Measurements from ENCODE around the gene PDE4B. TPM values are rescaled to one million over a fixed set of nuclear protein-coding genes. Genes with fewer than 3 reads are reported as not detected.

The PDE4B gene
- total and polyA plus RNA-seq, 12 donors = 1.2 to 14.9 (median 3.9) TPM

- Histone ChIP-seq H3K27ac (peak overlapping the region in 1 of 5 donors; percentile 22), H3K4me3 (peak overlapping the region in 2 of 4 donors; percentile 9 to 47), H3K36me3 (replicated peaks in 1 of 2) (no peaks in the 10 kb centered on the region), H3K4me1 (replicated peaks in 1 of 2) (no peaks in the 10 kb centered on the region), H3K9me3 (replicated peaks in 1 of 3) (peaks cover 0 to 11% (median 5%) of the 10 kb centered on the region in 3 donors), H3K27me3 (peaks cover 21% of the 10 kb centered on the region)
- no peak for DNase-seq
- intact Hi-C loops (cut with DNase I) = no loop called here
- 5 to 10% (median 5%) methylated on average over 28 to 35 of the region's 35 CpGs for WGBS, 4 donors
- TF ChIP-seq POLR2A (IDR thresholded peaks at IDR 0.05) = no peak
- no peak for TF ChIP-seq CTCF (IDR thresholded peaks at IDR 0.05)
These were observed 660 bp upstream of the PDE4B start for GRCh38 chr1:65791801-65792668.

- no peak for TF ChIP-seq POLR2A (IDR thresholded peaks at IDR 0.05)
- no peak for TF ChIP-seq CTCF (IDR thresholded peaks at IDR 0.05)
- Histone ChIP-seq H3K36me3 (replicated peaks in 1 of 2) (no peaks in the 10 kb centered on the region), H3K9me3 (replicated peaks in 1 of 3) (peaks cover 0 to 6% (median 5%) of the 10 kb centered on the region in 3 donors), H3K27me3 (peaks cover 24% of the 10 kb centered on the region), H3K4me1 (replicated peaks in 1 of 2) (no peaks in the 10 kb centered on the region), H3K27ac (no peak overlapping the region), H3K4me3 (peak overlapping the region in 2 of 4 donors; percentile 9 to 47)
- intact Hi-C loops (cut with DNase I) = no loop called here
- WGBS, 4 donors = 3 to 4% (median 4%) methylated on average over 19 to 20 of the region's 20 CpGs
- DNase-seq = no peak
These were observed 651 bp downstream of the PDE4B start for GRCh38 chr1:65793359-65793732.

- peaks cover 24% of the 10 kb centered on the region for H3K27me3 ChIP-seq
- no peaks in the 10 kb centered on the region for H3K4me1 ChIP-seq (replicated peaks in 1 of 2)
- no peaks in the 10 kb centered on the region for H3K36me3 ChIP-seq (replicated peaks in 1 of 2)
- WGBS, 4 donors = 69 to 81% (median 76%) methylated on average over 2 of the region's 2 CpGs
- H3K9me3 ChIP-seq (replicated peaks in 1 of 3) = no peaks in the 10 kb centered on the region
- no peak overlapping the region for H3K4me3 ChIP-seq
- H3K27ac ChIP-seq = no peak overlapping the region
- no peak for TF ChIP-seq CTCF (IDR thresholded peaks at IDR 0.05)
- TF ChIP-seq POLR2A (IDR thresholded peaks at IDR 0.05) = no peak
- intact Hi-C loops (cut with DNase I) = no loop called here
- no peak for DNase-seq
These were observed 2.6 kb downstream of the PDE4B start for GRCh38 chr1:65795311-65795710.

GRCh38 chr1:65799601-65800000 lies 6.9 kb downstream of the PDE4B start:
- no peak for DNase-seq

More at GRCh38 chr1:65799601-65800000, 6.9 kb downstream of the PDE4B start:
- no peak for TF ChIP-seq POLR2A (IDR thresholded peaks at IDR 0.05)
- no peak for TF ChIP-seq CTCF (IDR thresholded peaks at IDR 0.05)
- H3K36me3 ChIP-seq (replicated peaks in 1 of 2) = no peaks in the 10 kb centered on the region
- no peak overlapping the region for H3K4me3 ChIP-seq
- intact Hi-C loops (cut with DNase I) = no loop called here
- 67 to 90% (median 83%) methylated on average over 1 of the region's 1 CpG for WGBS, 4 donors
- H3K27ac ChIP-seq = no peak overlapping the region
- H3K9me3 ChIP-seq (replicated peaks in 1 of 3) = no peaks in the 10 kb centered on the region
- peaks cover 3% of the 10 kb centered on the region for H3K27me3 ChIP-seq
- no peaks in the 10 kb centered on the region for H3K4me1 ChIP-seq (replicated peaks in 1 of 2)
